OCI-LY1 (cell line): ENCODE data around the gene CLCN6.

Source experiments
- H2AFZ ChIP-seq: fragments of 200-600 bp; sonication (generic), shearing (Covaris generic); 2 replicates; pipeline ENCODE4 v1.6.0; 2014; ENCODE audit warnings: antibody characterized with exemption, mild to moderate bottlenecking, low read length
- H3F3A ChIP-seq: fragments of 200-600 bp; sonication (generic), shearing (Covaris generic); 2 replicates; pipeline ENCODE4 v1.6.0; 2014; ENCODE audit warnings: mild to moderate bottlenecking, antibody characterized with exemption, low read length, moderate library complexity; ENCODE audit not compliant: insufficient read depth
- H3K27ac ChIP-seq: fragments of 200-600 bp; sonication (generic); 2 replicates; pipeline ENCODE4 v1.5.1; 2014; ENCODE audit warnings: low read length, mixed run types, mild to moderate bottlenecking, low read depth; ENCODE audit not compliant: poor library complexity, severe bottlenecking
- H3K27me3 ChIP-seq: fragments of 200-600 bp; sonication (generic); 2 replicates; pipeline ENCODE4 v1.6.0; 2014; ENCODE audit warnings: antibody characterized with exemption, mild to moderate bottlenecking, low read length, moderate library complexity; ENCODE audit not compliant: insufficient read depth
- H3K36me3 ChIP-seq: fragments of 200-600 bp; sonication (generic); 2 replicates; pipeline ENCODE4 v1.6.1; 2014; ENCODE audit warnings: mild to moderate bottlenecking, antibody characterized with exemption, low read length, moderate library complexity, mixed read lengths; ENCODE audit not compliant: insufficient read depth
- H3K4me1 ChIP-seq: fragments of 200-600 bp; sonication (generic); 2 replicates; pipeline ENCODE4 v1.5.1; 2014; ENCODE audit warnings: mild to moderate bottlenecking, low read length, moderate library complexity; ENCODE audit not compliant: insufficient read depth, severe bottlenecking
- H3K4me2 ChIP-seq: fragments of 200-600 bp; sonication (generic), shearing (Covaris generic); 2 replicates; pipeline ENCODE4 v1.6.1; 2014; ENCODE audit warnings: low read length
- H3K4me3 ChIP-seq: fragments of 200-600 bp; sonication (generic); 2 replicates; pipeline ENCODE4 v1.5.1; 2014; ENCODE audit warnings: low read length, low read depth, mild to moderate bottlenecking, mixed read lengths; ENCODE audit not compliant: poor library complexity, severe bottlenecking
- H3K79me2 ChIP-seq: fragments of 200-600 bp; shearing (Covaris generic); 2 replicates; pipeline ENCODE4 v1.6.1; 2016; ENCODE audit warnings: mixed run types, low read length, mixed read lengths; ENCODE audit not compliant: insufficient read depth
- H3K9ac ChIP-seq: fragments of 200-600 bp; sonication (generic), shearing (Covaris generic); 2 replicates; pipeline ENCODE4 v1.6.1; 2014; ENCODE audit warnings: mild to moderate bottlenecking, low read length, mixed read lengths
- H3K9me2 ChIP-seq: fragments of 200-600 bp; sonication (generic), shearing (Covaris generic); 2 replicates; pipeline ENCODE4 v1.6.1; 2014; ENCODE audit warnings: low read depth, mild to moderate bottlenecking, low read length, mixed read lengths
- H3K9me3 ChIP-seq: fragments of 200-600 bp; shearing (Covaris generic); 2 replicates; pipeline ENCODE4 v1.6.1; 2014; ENCODE audit warnings: low read length, mixed read lengths
- H4K20me1 ChIP-seq: fragments of 200-600 bp; sonication (generic), shearing (Covaris generic); 2 replicates; pipeline ENCODE4 v1.6.0; 2016; ENCODE audit warnings: mild to moderate bottlenecking, low read length; ENCODE audit not compliant: insufficient read depth
- CTCF ChIP-seq: fragments of 200-600 bp; sonication (generic), shearing (Covaris generic); IDR thresholded peaks from 2 replicates; pipeline ENCODE4 v1.5.1; 2017; ENCODE audit warnings: mild to moderate bottlenecking, antibody characterized with exemption, low read length, moderate library complexity, mixed read lengths
- EZH2 ChIP-seq: fragments of 200-600 bp; sonication (generic), shearing (Covaris generic); IDR thresholded peaks from 2 replicates; pipeline ENCODE4 v1.8.0; 2017; ENCODE audit warnings: borderline replicate concordance, mixed run types, mild to moderate bottlenecking, antibody characterized with exemption, low read length, moderate library complexity, mixed read lengths

The CLCN6 gene

GRCh38 chr1:11764519-11764918 is 41.5 kb upstream of the CLCN6 start:
- no peak overlapping the region for H3K9ac ChIP-seq
- no peaks in the 10 kb centered on the region for H3K79me2 ChIP-seq
- H3K4me1 ChIP-seq: no peaks in the 10 kb centered on the region
- no peak overlapping the region for H3K27ac ChIP-seq
- H3K27me3 ChIP-seq: peaks cover 10% of the 10 kb centered on the region; the same call in 1 of the 2 replicates
- no peak overlapping the region for H3K4me3 ChIP-seq
- H3K9me3 ChIP-seq: no peaks in the 10 kb centered on the region
- no peak overlapping the region for H2AFZ ChIP-seq
- TF ChIP-seq EZH2 (no peak), CTCF (no peak)
- H4K20me1 ChIP-seq: no peaks in the 10 kb centered on the region
- no peaks in the 10 kb centered on the region for H3K36me3 ChIP-seq
- H3K4me2 ChIP-seq: no peak overlapping the region
- H3F3A ChIP-seq: no peaks in the 10 kb centered on the region
- no peaks in the 10 kb centered on the region for H3K9me2 ChIP-seq

GRCh38 chr1:11765661-11766428 is 40.1 kb upstream of the CLCN6 start:
- Histone ChIP-seq H3K27ac (no peak overlapping the region), H3F3A (no peaks in the 10 kb centered on the region), H3K4me1 (no peaks in the 10 kb centered on the region), H3K27me3 (0 out of 2 replicates have a peak, but pooled peaks cover 7% of the 10 kb centered on the region), H3K9me2 (no peaks in the 10 kb centered on the region), H3K79me2 (no peaks in the 10 kb centered on the region), H3K9ac (no peak overlapping the region), H2AFZ (no peak overlapping the region), H3K4me3 (no peak overlapping the region), H4K20me1 (no peaks in the 10 kb centered on the region), H3K36me3 (no peaks in the 10 kb centered on the region), H3K9me3 (no peaks in the 10 kb centered on the region), H3K4me2 (no peak overlapping the region)
- TF ChIP-seq CTCF (no peak), EZH2 (no peak)

- Histone ChIP-seq H3K79me2 (no peaks in the 10 kb centered on the region), H3K4me2 (no peak overlapping the region), H3F3A (no peaks in the 10 kb centered on the region), H3K27ac (no peak overlapping the region), H4K20me1 (no peaks in the 10 kb centered on the region), H3K9ac (no peak overlapping the region), H3K4me3 (no peak overlapping the region), H3K27me3 (0 out of 2 replicates have a peak, but pooled peaks cover 4% of the 10 kb centered on the region), H2AFZ (no peak overlapping the region), H3K4me1 (no peaks in the 10 kb centered on the region), H3K36me3 (no peaks in the 10 kb centered on the region), H3K9me3 (no peaks in the 10 kb centered on the region), H3K9me2 (no peaks in the 10 kb centered on the region)
- no peak for TF ChIP-seq EZH2
Observed at GRCh38 chr1:11766429-11766776, 39.6 kb upstream of the CLCN6 start.
